HG02623 (cell line): Measurements from ENCODE around the gene MAP3K5.

Experiments
- ATAC-seq: cut with Tn5 transposase; IDR thresholded peaks from one replicate; pipeline ENCODE4 v1.9.1; 2021; ENCODE audit warnings: moderate library complexity; ENCODE audit not compliant: unreplicated experiment

MAP3K5 gene

DNA sequence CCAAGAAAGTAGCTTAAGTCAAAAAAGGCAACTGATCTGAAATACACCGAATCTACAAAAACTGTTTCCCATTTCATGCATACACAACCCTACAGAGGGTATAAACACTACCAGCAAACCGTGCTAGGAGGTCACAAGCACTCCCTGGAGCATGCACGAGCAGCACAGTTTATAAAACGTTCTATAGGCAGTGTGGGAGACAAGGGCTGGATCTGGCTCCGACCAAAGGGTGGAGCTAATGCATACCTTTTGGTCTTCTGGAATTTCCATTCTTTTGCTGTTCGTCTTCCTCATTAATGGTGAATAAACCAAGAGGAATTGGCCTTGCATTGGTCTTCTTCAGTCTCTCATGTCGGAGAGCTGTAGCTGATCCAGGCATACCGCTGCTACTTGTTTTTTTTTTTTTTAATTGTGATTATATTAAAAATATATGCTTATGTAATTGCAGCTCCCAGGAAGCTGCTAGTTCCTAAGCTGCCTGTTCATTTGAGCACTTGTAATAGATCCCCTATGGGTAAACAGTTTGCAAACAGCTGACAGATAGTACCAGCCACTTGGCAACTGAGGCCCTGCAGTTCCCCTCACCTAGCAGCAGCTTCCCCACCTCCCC, 266.6 kb downstream of the MAP3K5 start:
- ATAC-seq, result no peak

DNA sequence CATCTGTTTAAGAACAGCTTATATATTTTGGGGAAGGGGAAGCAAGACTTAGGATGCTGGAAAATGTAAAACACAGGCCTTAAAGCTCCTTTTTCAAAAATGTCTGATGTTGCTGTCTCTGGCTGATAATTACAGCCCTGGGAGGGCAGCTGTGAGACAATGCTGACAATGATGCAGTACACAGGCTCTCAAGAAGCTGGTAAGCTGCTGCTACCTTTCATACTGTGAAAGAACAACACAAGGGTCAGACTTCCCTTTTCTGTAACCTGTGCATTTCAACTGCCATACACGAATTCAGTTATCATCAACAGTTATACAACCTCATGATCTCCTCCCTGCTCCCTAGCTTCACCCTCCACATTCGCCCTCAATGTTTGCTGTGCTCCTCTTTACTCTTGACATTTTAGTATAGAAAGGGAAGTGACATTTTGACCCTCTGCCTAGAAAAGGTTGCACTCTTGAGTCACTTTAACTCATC, 267.3 kb downstream of the MAP3K5 start:
- no peak for ATAC-seq

DNA sequence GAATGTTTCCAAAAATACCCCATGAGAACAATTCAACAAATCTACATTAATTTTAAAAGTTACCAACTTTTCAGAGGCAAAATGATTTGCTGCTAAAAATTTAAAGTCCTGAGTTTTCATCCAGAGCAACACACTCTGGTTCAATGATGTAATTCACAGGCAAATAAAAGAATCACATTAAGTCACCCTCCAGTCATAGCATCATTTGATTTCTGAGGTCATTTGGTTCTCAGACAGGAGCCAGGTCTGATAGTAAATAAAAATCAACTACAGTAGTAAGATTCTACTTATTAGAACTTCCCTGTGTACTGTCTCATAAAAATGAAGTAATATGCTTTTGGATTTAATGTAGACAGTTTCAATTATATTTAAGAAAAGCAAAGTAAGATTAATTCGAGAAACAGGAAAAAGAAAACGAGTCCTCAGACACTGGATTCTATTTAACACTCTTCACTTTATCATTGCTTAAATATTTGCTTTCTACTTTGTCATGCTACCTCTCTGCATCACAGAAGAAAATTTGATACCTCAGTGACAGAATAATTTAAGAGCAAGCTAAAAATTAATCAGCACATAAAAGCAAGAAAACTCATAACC, 267.8 kb downstream of the MAP3K5 start:
- ATAC-seq, result no peak

DNA sequence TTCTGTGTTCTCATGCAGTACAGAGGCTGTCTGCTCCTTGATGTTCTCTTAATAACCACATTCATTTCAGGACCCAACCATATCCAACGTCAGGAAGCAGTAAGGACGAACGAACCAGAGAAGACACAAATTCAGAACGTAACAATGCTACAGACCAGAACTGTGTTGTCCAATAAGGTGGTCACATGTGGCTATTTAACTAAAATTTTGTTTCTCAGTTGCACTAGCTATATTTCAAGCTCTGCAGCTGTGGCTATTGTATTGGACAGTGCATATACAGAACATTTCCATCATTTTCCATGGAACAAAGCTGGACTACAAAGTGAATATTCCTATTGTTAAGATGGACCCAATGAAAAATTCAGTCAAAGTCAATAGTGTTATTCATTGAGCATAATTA, 269.1 kb downstream of the MAP3K5 start:
- no peak for ATAC-seq

DNA sequence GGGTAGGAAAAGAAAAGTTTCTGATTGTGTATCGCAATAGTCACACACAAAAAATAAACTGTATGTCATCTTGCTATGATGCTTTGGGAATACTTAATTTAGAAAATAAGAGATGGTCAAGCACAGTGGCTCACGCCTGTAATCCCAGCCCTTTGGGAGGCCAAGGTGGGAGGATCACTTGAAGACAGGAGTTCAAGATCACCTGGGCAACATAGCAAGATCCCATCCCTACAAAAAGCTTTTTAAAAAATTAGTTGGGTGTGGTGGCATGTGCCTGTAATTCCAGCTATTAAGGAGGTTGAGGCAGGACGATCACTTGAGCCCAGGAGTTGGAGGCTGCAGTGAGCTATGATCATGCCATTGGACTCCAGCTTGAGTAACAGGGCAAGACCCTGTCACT, 269.6 kb downstream of the MAP3K5 start:
- no peak for ATAC-seq

DNA sequence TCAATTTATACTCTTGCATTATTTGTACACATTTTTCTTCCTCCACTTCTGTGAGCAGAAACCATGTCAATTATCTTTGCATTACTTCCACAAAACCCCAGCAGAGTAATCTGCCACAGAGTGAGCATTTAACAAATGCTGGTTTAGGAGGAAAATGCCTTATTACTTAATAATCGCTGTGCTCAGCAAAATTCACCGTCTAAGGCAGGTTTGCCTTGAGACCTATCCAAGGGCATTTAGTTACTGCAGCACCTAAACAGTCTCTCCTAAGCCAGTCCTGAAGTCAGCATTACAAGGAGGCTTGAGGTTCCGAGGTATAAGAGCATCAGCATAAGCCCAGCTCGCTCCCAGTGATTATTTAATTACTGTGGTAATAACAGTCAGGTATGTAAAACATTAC, 270.4 kb downstream of the MAP3K5 start:
- ATAC-seq, result no peak

DNA sequence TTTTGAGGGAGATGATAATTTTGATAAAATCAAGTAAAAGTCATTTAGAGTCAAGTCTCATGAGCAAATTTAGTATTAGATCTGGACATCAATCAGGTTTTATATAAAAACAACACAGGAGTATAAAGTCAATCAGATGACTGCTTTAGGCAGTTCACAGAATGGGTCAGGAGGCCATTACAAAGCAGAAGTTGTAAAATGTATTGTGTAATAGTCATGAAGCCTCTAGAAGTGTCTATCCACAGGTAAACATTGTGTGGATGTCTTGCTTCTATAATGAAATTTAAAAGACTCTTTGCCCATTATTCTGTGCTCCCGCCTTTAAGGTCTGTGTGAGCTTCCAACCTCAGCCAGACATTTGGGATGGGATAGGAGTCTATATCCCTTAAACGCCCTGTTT, 270.9 kb downstream of the MAP3K5 start:
- ATAC-seq, result no peak

DNA sequence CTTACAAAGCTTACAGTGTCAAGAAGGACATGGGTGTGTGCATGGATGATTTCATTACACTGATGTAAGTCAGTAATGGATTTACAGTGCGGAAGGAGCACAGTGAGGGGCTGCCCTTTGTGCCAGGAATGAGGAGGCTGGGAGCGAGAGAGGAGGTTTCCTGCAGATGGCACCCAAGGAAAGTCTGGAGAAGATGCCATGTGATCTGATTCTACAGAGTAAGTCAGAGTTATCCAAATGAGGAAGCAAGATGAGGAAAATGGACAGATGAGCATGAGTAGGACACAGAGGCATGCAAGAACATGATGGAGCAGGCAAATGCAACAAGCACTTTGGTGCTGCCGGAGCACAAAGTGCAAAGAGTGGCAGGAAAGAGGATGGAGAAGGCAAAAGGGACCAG, 271.8 kb downstream of the MAP3K5 start:
- ATAC-seq, result no peak

DNA sequence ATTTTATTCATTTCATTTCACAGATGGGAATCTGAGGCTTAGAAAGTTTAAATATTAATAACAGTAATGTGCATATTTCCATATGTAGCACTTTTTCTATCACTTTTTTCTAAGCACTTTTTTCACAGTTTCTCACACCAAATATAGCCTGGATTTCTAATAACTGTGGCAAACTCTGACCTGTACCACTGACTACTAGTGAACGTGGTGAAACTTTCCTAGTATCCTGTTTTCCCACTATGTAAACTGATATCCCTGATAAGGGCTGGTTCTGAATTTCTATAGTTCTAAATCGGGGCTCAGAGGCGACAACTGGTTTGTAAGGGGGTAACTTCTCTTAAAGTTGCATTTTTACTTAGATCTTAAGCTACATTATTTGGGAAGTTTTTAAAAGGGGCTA, 274.7 kb downstream of the MAP3K5 start:
- no peak for ATAC-seq

DNA sequence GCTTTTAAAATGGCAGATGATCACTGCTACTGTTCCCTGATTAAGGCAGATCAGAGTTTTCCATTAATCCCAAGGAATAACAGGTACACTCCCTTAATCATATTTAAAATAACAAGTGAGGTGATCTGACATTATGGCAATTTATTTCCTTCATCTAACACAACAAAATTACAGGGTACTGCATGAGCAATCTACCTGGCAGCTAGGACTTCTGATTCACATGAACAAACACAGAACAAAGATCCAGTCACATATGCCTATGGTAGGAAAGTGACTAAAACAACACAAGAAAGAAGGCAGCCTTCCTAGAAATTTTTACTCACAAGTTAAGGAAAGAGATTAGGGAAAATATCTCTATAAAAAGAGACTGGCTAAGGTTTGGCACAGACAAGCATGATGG, 275.3 kb downstream of the MAP3K5 start:
- ATAC-seq, result no peak

DNA sequence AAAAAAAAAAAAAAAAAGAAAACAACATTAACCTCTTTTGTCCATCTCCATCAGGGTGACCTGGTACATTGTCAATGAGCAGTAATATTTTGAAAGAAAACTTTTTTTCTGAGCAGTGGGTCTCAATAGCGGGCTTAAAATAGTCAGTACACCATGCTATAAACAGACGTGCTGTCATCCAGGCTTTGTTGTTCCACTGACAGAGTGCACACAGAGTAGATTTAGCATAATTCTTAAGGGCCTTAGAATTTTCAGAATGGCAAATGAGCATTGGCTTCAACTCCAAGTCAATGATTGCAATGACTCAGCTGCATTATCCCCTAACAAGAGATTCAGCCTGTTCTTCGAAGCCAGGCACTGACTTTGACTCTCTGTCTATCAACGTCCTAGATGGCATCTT, 277.7 kb downstream of the MAP3K5 start:
- ATAC-seq, result no peak

DNA sequence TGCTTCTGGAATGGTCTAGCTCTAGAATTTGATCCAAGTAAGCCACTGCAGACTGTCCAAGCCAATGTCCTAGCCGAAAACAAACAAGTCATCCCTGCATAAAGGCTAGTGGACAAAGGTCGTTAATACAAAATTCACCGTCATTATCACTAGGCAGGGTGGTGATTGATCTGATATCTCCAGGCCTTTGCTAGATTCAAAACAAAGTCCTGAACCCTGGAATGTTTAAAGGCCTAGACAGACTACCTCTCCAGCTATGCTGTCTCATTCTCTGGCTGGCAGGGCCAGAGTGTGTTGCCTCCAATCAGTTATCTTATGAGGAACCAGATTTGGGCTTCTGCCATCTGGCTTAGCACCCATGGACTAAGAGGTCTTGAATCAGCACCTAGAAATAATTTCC, 280.4 kb downstream of the MAP3K5 start:
- ATAC-seq, result no peak

DNA sequence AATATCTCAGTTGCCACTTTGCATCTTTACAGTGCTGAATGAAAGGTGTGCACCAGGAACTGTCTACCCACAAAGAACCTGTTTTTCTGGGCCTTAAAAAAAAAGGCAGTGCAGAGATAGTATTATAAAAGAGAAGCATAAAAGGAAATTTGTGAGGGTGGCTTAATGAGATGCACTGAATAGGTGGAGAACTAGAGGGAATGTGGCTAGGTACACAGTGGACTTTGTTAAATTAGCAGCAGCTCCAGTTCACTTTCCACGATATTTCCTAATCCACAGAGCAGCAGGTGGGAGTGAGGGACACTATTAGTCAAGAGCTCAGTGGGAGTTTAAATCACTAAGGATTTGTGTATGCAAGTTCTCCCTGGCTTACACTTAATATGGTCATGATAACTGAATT, 280.9 kb downstream of the MAP3K5 start:
- ATAC-seq, result no peak

DNA sequence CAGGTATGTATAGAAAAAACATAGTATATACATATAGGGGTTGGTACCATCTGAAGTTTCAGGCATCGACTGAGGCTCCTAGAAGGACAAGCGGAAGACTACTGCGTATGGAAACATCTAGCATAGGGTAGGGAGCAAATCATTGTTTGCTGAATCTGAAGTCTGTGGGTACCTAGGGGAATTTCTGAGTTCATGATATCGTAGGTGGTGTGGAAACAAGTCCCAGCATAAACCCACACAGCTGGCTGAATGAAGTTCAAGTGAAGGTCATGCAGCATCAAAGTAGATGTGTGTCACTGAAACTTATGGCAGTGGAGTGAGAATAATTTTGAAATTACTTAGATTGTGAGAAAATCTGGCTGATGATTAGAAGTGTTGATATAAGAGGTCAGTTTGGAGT, 281.5 kb downstream of the MAP3K5 start:
- ATAC-seq, result no peak

DNA sequence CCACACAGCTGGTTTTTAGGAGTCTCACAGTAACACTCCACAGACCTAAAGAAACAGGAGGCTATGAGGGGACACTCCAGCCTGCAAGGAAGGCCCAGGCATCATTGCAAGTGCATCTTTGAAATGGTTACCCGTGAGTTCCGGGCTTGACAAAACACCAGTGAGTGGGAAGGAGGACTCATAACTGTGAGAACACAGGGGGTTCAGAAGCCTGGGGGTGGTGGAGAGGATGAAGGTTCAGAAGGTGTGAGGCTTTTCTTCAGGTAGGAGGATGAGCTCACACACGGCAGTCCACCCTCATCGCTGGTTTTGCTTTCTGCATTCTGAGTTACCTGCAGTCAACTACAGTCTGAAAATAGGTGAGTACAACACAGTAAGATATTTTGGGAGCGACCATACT, 282.0 kb downstream of the MAP3K5 start:
- ATAC-seq, result no peak

DNA sequence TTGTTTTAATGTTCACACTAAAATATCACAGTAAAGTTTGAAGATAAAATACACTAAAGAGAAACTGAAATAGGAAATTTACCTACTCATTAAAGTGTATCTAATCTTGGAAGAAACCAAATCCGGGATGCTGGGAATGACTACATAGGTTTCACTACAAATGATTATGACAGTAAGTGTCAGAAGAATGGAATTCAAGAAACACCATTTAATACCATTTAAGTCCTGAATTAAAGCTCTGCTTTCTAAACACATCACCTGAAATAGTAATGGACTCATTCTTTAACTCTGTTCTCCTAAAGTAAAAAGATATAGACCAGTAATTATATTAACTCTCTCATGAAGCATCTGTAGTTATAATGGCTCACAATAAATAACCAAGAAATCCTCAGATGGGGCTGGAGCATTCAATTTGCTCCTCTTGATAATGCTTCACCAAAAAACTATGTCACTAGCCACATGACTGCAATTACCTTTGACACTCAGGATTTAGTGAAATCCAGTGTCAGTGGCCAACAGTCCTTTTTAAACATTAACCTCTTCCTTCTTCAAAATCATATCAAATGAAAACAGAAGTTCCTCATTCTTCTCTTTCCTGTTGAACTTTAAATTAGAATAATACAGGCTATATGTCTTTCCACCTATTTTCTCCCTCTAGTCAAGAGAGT, 283.4 kb downstream of the MAP3K5 start:
- ATAC-seq, result no peak
